Ishikawa (cell line): ENCODE measurements around the gene POLR2L.

Source experiments
- CREB1 ChIP-seq: IDR thresholded peaks from 2 replicates; pipeline ENCODE4 v1.6.1; 2012; ENCODE audit warnings: low read depth
- EP300 ChIP-seq: IDR thresholded peaks from 2 replicates; pipeline ENCODE4 v1.6.1; 2012; ENCODE audit warnings: borderline replicate concordance
- RAD21 ChIP-seq: IDR thresholded peaks from 2 replicates; pipeline ENCODE4 v1.6.1; 2012; ENCODE audit warnings: low read depth
- TAF1 ChIP-seq: IDR thresholded peaks from 2 replicates; pipeline ENCODE4 v1.6.1; 2012; ENCODE audit warnings: low read depth, mild to moderate bottlenecking
- TEAD4 ChIP-seq: IDR thresholded peaks from 2 replicates; pipeline ENCODE4 v1.6.1; 2012
- YY1 ChIP-seq: IDR thresholded peaks from 2 replicates; pipeline ENCODE4 v1.6.1; 2012; ENCODE audit warnings: low read depth
- ZBTB7A ChIP-seq: IDR thresholded peaks from 2 replicates; pipeline ENCODE4 v1.6.1; 2012; ENCODE audit warnings: low read depth
- TF ChIP-seq, protein P1 (sequence below): IDR thresholded peaks from 2 replicates; pipeline ENCODE4 v1.6.1; 2012; ENCODE audit warnings: low read depth, mild to moderate bottlenecking
- TF ChIP-seq, protein P2 (sequence below): IDR thresholded peaks from 2 replicates; pipeline ENCODE4 v1.6.1; 2012

DNA sequence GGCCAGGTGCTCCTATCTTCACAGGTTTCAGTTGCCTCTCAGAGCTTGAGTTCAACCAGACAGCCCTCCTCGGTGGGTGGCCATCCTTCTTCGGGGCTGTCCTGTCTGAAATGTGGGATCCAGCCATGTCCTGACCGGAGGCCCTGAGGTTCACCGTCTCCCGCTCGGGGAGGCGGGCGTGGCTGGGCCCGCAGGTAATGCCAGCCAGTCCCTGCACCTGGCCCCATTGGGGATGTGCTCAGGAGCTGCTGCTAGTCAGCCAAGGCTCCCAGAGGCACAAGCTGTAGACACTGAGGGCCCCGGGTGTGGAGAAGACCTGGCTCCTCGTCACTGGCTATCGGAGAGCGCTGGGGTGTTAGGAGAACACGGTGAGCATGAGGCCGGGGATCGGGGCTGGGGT lies 32.9 kb upstream of the POLR2L start:
- TF ChIP-seq CREB1: no peak
- no peak for TF ChIP-seq RAD21
- TF ChIP-seq, protein P1, sequence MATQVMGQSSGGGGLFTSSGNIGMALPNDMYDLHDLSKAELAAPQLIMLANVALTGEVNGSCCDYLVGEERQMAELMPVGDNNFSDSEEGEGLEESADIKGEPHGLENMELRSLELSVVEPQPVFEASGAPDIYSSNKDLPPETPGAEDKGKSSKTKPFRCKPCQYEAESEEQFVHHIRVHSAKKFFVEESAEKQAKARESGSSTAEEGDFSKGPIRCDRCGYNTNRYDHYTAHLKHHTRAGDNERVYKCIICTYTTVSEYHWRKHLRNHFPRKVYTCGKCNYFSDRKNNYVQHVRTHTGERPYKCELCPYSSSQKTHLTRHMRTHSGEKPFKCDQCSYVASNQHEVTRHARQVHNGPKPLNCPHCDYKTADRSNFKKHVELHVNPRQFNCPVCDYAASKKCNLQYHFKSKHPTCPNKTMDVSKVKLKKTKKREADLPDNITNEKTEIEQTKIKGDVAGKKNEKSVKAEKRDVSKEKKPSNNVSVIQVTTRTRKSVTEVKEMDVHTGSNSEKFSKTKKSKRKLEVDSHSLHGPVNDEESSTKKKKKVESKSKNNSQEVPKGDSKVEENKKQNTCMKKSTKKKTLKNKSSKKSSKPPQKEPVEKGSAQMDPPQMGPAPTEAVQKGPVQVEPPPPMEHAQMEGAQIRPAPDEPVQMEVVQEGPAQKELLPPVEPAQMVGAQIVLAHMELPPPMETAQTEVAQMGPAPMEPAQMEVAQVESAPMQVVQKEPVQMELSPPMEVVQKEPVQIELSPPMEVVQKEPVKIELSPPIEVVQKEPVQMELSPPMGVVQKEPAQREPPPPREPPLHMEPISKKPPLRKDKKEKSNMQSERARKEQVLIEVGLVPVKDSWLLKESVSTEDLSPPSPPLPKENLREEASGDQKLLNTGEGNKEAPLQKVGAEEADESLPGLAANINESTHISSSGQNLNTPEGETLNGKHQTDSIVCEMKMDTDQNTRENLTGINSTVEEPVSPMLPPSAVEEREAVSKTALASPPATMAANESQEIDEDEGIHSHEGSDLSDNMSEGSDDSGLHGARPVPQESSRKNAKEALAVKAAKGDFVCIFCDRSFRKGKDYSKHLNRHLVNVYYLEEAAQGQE: no peak
- TF ChIP-seq, protein P2, sequence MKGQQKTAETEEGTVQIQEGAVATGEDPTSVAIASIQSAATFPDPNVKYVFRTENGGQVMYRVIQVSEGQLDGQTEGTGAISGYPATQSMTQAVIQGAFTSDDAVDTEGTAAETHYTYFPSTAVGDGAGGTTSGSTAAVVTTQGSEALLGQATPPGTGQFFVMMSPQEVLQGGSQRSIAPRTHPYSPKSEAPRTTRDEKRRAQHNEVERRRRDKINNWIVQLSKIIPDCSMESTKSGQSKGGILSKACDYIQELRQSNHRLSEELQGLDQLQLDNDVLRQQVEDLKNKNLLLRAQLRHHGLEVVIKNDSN: no peak
- no peak for TF ChIP-seq TEAD4
- no peak for TF ChIP-seq TAF1
- no peak for TF ChIP-seq EP300
- no peak for TF ChIP-seq ZBTB7A
- TF ChIP-seq YY1: no peak
